Duodenal mucosa (tissue), 2 donors: ENCODE measurements around the gene PLCB2.

Source experiments
- H3K27ac ChIP-seq: one replicate; pipeline ENCODE4 v1.7.0; 2013; ENCODE audit warnings: low read depth, low read length
- H3K27me3 ChIP-seq, 2 donors: one replicate each; pipeline ENCODE4 v1.7.0; 2013; ENCODE audit warnings: low read length in 2 of 2, control low read depth in 1 of 2; ENCODE audit not compliant: insufficient read depth in 2 of 2, control insufficient read depth in 1 of 2
- H3K36me3 ChIP-seq, 2 donors: one replicate each; pipeline ENCODE4 v1.7.0; 2013; ENCODE audit warnings: low read length in 2 of 2, control low read depth in 1 of 2; ENCODE audit not compliant: insufficient read depth in 2 of 2, control insufficient read depth in 1 of 2
- H3K4me1 ChIP-seq, 2 donors: one replicate each; pipeline ENCODE4 v1.7.0; 2013; ENCODE audit warnings: low read length in 2 of 2, control low read depth in 1 of 2; ENCODE audit not compliant: insufficient read depth in 2 of 2, control insufficient read depth in 1 of 2
- H3K4me3 ChIP-seq, 2 donors: one replicate each; pipeline ENCODE4 v1.7.0; 2013; ENCODE audit warnings: low read length in 2 of 2, low read depth in 1 of 2
- H3K9ac ChIP-seq, 2 donors: one replicate each; pipeline ENCODE4 v1.7.0; 2013; ENCODE audit warnings: low read length in 2 of 2, low read depth in 1 of 2
- H3K9me3 ChIP-seq, 2 donors: one replicate each; pipeline ENCODE4 v1.7.0; 2013; ENCODE audit warnings: low read length in 2 of 2, control low read depth in 1 of 2; ENCODE audit not compliant: control insufficient read depth in 1 of 2

Gene PLCB2

DNA sequence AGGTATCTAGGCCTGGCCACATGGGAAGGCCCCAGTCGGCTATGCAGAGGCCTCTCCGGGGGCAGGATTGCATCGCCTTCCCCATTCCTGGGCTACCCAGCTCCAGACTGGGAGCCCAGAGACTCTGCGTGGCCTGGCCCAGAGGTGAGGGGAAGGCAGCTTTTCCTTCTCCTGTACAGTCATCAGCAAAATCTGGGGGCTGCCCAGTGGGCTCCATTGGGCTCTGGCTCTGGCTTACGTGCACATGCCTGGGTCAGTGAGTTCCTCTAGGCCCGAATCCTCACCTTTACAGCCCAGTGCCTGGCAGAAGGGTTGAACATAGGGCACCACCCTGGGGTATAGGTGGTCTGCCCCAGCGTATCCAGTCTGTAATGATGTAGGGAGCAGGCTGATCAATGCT lies 20.9 kb downstream of the PLCB2 start:
- H3K4me1 ChIP-seq, result peaks cover 7 to 9% of the 10 kb centered on the region in 2 donors
- peaks cover 19 to 28% of the 10 kb centered on the region in 2 donors for H3K27me3 ChIP-seq
- no peaks in the 10 kb centered on the region for H3K9me3 ChIP-seq
- H3K4me3 ChIP-seq, result no peak overlapping the region
- no peak overlapping the region for H3K9ac ChIP-seq
- H3K27ac ChIP-seq, result no peak overlapping the region
- peaks cover 2% of the 10 kb centered on the region in 2 donors for H3K36me3 ChIP-seq

DNA sequence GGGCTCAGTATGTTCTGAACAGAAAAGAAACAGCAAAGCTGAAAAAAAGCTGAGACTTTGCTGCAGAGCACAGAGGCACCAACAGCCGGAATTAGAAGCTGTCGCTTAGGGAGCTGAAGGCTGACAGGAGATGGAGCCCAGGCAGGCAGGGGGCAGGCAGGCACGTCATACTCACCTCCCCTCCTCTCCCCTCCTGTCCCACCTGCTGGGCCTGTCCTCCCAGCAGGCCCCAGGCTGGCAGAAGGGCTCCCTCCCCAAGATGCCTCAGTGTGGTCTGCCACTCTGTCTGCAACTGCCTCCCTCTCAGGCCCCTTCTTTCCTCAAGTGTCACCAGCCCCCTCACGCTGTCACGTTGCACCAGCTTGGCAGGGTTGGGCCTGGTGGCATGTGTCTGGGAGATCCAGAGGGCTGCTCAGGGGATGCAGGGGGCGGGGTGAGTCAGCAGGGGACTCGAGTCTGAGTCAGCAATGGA lies 21.6 kb downstream of the PLCB2 start:
- Histone ChIP-seq H3K4me1 (peaks cover 3 to 9% of the 10 kb centered on the region in 2 donors), H3K27ac (no peak overlapping the region), H3K4me3 (no peak overlapping the region), H3K9me3 (no peaks in the 10 kb centered on the region), H3K9ac (no peak overlapping the region), H3K36me3 (peaks cover 0 to 2% of the 10 kb centered on the region in 2 donors), H3K27me3 (peaks cover 25 to 34% of the 10 kb centered on the region in 2 donors)

DNA sequence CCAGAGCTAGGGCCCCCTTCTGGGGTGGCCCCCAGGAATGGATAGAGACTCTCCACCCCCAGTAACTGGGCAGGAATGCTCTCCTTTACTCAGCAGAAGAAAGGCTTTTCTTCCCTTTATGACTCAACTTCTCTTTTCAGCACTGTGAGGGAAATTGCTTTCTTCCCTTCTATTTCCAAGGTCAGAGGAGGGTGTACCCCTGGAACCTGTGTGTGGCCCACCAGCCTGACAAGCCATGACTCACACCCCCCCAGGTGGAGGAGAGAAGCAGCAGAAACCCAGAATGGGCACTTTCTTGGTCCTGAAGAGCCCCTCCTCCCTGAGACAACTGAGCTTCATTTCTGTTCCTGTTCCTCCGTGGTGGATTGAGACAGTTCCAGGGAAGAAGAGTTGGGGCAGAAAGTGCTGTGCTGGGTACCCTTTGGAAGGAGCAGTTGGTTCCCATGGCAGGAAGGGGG lies 22.2 kb downstream of the PLCB2 start:
- H3K27ac ChIP-seq, result no peak overlapping the region
- H3K9me3 ChIP-seq, result no peaks in the 10 kb centered on the region
- H3K36me3 ChIP-seq, result peaks cover 0 to 2% of the 10 kb centered on the region in 2 donors
- no peak overlapping the region for H3K4me3 ChIP-seq
- H3K27me3 ChIP-seq, result peaks cover 30 to 39% of the 10 kb centered on the region in 2 donors
- H3K4me1 ChIP-seq, result peaks cover 0 to 9% of the 10 kb centered on the region in 2 donors
- H3K9ac ChIP-seq, result no peak overlapping the region

DNA sequence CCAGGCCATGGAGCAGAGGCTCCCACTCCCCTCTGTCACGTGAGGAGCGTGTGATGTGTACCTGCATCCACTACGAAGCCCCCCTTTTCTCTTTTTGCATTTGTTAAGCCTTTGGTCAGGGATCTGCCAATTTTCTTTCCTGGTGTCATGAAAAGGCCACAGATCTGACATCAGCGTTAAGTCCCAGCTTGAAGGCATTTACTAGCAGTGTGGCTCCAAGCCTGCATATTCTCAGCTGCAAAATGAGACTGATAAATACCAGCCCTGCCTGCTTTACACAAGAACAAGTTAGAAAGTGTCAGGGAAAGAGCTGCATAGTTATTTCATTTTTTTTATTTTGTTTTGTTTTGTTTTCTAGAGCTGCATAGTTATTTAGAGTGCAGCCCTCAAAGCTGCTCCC lies 22.6 kb downstream of the PLCB2 start:
- Histone ChIP-seq H3K9ac (no peak overlapping the region), H3K27me3 (peaks cover 35 to 43% of the 10 kb centered on the region in 2 donors), H3K4me3 (no peak overlapping the region), H3K4me1 (peaks cover 0 to 9% of the 10 kb centered on the region in 2 donors), H3K9me3 (no peaks in the 10 kb centered on the region), H3K36me3 (peaks cover 0 to 2% of the 10 kb centered on the region in 2 donors), H3K27ac (no peak overlapping the region)

DNA sequence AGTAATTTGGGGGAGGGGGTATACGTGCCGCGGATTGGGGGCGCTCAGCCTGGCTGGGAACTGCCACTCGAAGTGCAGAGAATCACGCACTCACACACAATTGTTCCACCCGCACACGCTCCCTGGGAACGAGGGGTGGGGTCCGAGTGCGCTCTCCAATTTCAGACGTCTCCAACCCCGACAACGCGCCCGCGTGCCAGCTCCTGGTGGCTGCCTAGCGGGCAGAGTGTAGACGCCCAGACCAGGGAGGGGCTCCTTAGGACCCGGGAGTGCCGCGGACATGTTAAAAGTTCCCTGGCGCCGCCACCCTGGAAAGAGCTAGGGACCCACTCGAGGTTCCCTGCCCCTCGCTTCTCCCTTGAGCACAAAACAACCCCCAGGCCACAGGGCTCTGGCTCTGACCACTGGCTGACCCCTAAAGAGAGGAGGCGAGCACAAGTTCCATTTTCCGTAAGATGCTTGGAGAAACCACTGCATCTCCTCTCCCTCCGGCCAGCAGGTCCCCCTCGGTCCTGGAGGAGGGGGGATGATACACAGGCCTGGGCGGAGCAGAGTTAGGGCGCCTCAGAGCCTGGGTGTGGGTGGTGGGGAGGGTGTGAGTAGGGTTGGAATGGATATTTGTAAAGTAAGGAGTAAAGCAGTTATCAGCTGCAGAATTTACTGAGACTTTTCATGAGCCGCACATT lies 24.0 kb downstream of the PLCB2 start:
- H3K4me1 ChIP-seq, result peaks cover 4 to 7% of the 10 kb centered on the region in 2 donors

DNA sequence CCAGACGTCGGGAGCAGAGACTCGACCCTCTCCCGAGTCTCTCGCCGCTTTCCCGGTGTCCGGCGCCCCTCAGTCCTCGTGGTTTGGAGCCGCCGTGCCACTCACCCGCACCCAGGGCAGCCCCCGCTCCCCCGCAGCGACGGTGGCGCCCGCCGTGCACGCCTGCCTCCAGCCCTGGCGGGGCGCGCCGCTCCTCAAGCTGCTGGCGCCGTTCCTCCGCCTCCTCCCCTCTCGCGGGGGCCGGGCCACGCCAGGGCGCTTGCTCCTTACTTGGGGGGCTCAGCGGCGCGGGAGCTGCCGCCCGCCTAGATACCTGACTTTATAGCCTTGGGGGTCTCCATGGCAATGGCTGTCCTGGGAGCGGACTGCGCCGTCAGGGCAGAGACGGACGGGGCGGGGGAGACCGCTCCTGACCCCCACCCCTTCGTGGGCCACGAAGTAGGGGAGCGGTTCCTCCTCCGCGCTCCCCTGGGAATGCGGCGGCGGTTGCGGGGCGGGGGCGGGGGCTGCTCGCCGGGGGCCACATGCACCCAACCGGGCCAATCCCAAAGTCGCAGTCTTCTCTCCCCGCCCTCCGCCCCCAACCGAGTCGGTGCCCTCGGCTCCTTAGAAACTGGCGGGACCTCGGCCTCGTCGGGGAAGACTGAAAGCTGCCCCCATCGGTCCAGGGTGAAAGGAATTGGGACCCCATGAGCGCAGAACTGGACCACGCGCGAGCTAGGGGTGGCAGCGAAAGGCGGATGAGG lies 24.7 kb downstream of the PLCB2 start, which contains the start of gene ANKRD63:
Gene ANKRD63, minus strand, starts transcription at position 196 of the 746 bp plus-strand sequence. CDS start 478 bp downstream, outside the sequence.
- H3K36me3 ChIP-seq, result no peaks in the 10 kb centered on the region
- peaks cover 49 to 64% of the 10 kb centered on the region in 2 donors for H3K27me3 ChIP-seq
- H3K4me3 ChIP-seq, result peak within 1 kb of the TSS; percentile 50 to 65
- H3K9me3 ChIP-seq, result no peaks in the 10 kb centered on the region
- H3K9ac ChIP-seq, result no peak within 1 kb of the TSS
- peaks cover 4 to 10% of the 10 kb centered on the region in 2 donors for H3K4me1 ChIP-seq
- no peak within 1 kb of the TSS for H3K27ac ChIP-seq

More for the DNA sequence above, 24.0 kb downstream of the PLCB2 start:
- no peaks in the 10 kb centered on the region for H3K9me3 ChIP-seq
- H3K27ac ChIP-seq, result no peak overlapping the region
- no peaks in the 10 kb centered on the region for H3K36me3 ChIP-seq
- no peak overlapping the region for H3K9ac ChIP-seq
- peaks cover 43 to 57% of the 10 kb centered on the region in 2 donors for H3K27me3 ChIP-seq
- H3K4me3 ChIP-seq, result no peak overlapping the region

DNA sequence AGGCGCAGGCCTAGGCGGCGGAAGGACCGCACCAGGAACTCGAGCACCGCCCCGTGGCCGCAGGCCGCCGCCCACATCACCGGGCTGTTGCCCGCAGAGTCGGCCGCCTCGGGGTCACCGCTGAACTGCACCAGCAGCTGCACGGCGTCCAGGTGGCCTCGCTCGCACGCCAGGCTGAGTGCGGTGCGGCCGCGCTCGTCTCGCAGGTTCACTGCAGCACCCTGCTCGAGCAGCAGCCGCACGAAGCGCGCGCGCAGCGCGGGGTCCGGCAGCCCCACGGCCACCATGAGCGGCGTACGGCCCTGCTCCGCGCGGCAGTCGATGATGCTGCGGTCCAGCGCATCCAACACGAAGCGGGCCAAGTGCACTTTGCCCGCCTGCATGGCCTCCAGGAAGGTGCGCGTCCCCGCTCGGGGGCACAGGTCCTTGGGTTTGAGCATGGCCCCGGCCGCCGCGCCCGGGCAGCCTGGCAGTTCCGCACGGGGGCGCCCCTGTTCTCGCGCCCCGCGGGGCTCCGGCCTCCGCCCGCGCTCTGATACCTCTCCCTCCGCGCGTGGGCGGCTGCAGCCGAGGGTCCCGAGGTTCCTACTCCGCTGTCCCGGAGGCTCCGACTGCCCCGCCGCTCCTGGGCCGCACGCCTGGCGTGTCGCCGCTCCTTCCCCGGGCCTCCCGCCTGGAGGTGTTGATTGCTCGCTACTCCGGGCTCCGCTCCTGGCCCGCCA lies 25.4 kb downstream of the PLCB2 start:
- H3K36me3 ChIP-seq, result no peaks in the 10 kb centered on the region
- H3K27me3 ChIP-seq, result peaks cover 53 to 65% of the 10 kb centered on the region in 2 donors
- peaks cover 4 to 11% of the 10 kb centered on the region in 2 donors for H3K4me1 ChIP-seq
- H3K27ac ChIP-seq, result no peak overlapping the region
- no peaks in the 10 kb centered on the region for H3K9me3 ChIP-seq
- peak overlapping the region; percentile 50 to 65 for H3K4me3 ChIP-seq
- H3K9ac ChIP-seq, result no peak overlapping the region

DNA sequence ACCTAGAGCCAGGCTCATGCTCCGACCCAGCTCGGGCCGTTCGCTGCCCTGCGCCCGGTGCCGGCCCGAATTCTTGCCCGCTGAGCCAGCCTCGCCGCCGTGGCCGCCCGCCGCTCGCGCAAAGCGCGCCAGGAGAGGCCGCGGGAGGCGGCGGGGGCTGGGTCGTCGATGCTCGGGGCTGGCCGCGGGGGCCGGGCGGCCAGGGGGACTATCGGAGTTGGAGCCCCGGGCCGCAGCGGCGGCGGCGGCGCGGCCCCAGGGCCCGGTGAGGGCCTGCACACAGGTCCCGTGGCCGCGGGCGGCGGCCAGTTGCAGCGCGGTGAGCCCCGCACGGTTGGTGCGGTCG lies 26.0 kb downstream of the PLCB2 start:
- Histone ChIP-seq H3K9me3 (no peaks in the 10 kb centered on the region), H3K9ac (no peak overlapping the region), H3K27ac (no peak overlapping the region), H3K4me1 (peaks cover 4 to 11% of the 10 kb centered on the region in 2 donors), H3K4me3 (peak overlapping the region in 1 of 2 donors; percentile 65), H3K27me3 (peaks cover 53 to 65% of the 10 kb centered on the region in 2 donors), H3K36me3 (no peaks in the 10 kb centered on the region)

DNA sequence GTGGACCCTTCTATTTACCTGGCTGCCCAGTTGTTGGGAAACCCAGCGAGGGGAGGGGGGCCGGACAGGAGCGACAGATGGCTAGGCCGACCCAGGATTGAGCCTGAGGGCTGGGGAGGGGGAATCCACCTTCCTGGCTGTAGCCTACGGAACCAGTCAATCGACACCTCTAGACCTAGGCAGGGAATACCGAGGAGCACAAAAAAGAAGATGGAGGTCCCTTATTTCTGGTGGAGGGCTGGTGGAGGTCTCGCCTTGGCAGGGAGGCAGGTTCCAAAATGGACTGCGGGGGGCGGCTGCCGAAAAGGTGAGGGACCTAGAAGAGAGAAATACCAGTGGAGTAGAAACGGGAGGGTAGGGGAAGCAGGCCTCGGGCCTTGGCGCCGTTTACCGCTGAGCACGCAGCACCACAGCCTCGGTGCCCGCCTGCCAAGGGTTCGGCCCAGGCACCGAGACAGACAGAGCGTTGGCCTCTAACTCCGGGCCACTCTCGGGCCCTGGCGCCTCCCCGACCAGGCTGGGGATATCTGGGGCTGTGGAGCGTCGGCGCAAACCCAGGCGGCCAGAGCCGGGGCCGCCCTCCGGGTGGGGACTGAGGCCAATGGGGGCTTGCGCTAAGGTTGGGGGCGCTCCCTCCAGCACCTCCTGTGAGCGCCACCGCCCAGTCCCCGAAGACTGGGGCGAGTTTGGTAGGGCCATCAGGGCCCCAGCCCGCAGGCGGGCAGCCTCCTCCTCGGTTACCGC lies 26.5 kb downstream of the PLCB2 start:
- H3K9ac ChIP-seq, result no peak overlapping the region
- H3K27me3 ChIP-seq, result peaks cover 50 to 65% of the 10 kb centered on the region in 2 donors
- H3K4me3 ChIP-seq, result no peak overlapping the region
- no peaks in the 10 kb centered on the region for H3K36me3 ChIP-seq
- H3K4me1 ChIP-seq, result peaks cover 4 to 11% of the 10 kb centered on the region in 2 donors
- H3K27ac ChIP-seq, result no peak overlapping the region
- no peaks in the 10 kb centered on the region for H3K9me3 ChIP-seq
